Sigmoid colon (tissue), 4 donors: ENCODE measurements around the gene GOLPH3.

ENCODE experiments used
- EP300 ChIP-seq, 4 donors: sonication (generic); formaldehyde crosslinking; IDR thresholded peaks; one replicate each; pipeline ENCODE4 v1.6.1; 2017; ENCODE audit warnings: antibody characterized with exemption in 4 of 4
- POLR2A ChIP-seq, 2 donors: fragments of 450-650 bp; IDR thresholded peaks; one replicate each; pipeline ENCODE4 v1.6.1; 2016; ENCODE audit warnings: antibody characterized with exemption in 2 of 2, mild to moderate bottlenecking in 2 of 2, moderate library complexity in 2 of 2

DNA sequence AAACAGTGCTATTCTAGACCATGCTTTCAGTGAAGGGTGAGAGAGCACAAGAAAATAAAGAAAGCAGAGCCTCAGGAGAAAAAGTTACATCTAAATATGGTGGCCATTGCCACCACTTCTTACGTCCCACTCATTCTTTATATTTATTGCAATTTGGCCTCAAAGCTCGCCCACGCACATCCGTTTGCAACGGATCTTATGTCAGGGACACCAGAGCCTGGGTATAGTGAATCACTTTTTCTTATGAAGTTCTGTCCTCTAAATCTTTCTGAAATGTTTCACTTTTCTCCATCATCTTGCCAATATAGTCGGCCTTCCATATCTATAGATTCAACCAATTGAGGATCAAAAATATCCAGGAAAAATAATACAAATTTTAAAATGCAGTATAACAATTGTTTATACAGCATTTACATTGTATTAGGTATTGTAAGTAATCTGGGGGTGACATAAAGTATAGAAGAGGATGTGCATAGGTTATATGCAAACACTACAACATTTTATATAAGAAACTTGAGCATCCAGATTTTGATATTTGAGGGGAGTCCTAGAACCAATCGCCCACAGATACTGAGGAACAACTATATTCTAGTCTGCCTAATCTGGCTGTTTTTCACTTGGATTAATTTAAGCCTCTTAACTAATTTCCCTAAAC lies 35.2 kb downstream of the GOLPH3 start:
- TF ChIP-seq EP300 (IDR thresholded peaks at IDR 0.05) (no peak), POLR2A (IDR thresholded peaks at IDR 0.05) (no peak)
